OCI-LY1 (cell line): ENCODE data around the gene SPHK2.

Experiments
- EZH2 ChIP-seq: fragments of 200-600 bp; sonication (generic), shearing (Covaris generic); IDR thresholded peaks from 2 replicates; pipeline ENCODE4 v1.8.0; 2017; ENCODE audit warnings: borderline replicate concordance, mixed run types, mild to moderate bottlenecking, antibody characterized with exemption, low read length, moderate library complexity, mixed read lengths
- TF ChIP-seq, protein P1 (sequence below): fragments of 200-600 bp; sonication (generic), shearing (Covaris generic); IDR thresholded peaks from 2 replicates; pipeline ENCODE4 v1.5.1; 2017; ENCODE audit warnings: mild to moderate bottlenecking, antibody characterized with exemption, low read length, moderate library complexity, mixed read lengths

DNA sequence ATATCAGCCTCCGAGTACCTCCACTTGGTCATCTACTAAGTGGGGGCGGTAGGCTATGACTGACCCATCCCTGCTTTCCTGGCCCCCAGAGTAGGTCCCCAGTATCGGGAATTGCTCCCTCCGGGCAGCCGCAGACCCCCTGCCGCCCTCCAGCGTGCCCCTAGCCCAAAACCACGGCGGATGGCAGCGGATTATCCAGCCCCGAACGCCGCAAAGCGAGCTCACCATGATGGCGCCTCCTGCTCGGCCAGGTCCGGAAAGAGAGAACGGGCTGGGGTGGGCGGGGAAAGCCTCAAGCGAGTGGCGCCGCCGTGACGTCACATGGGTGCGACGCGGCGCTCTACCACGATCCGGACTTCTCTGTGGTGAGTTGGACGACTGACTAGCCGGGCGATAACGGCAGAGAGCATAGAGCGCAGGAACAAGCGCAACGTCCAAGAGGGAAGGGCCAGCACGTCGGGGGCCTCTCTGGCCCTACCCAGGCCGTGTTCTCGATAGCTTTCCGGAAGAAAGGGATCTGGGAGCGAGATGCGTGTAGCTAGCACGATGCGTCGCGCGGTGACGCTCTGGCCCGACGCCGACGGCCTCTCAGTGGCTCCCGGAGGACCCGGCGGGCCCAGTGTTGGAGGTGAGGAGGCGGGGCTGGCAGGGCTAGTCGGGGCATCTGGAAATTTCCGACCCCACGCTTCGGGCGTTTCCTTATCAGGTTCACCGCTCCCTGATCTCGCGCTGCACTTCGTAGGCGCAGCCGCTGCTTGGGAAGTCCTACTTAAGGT lies at the start of gene SPHK2, which contains the start of gene RPL18:
- TF ChIP-seq, protein P1, sequence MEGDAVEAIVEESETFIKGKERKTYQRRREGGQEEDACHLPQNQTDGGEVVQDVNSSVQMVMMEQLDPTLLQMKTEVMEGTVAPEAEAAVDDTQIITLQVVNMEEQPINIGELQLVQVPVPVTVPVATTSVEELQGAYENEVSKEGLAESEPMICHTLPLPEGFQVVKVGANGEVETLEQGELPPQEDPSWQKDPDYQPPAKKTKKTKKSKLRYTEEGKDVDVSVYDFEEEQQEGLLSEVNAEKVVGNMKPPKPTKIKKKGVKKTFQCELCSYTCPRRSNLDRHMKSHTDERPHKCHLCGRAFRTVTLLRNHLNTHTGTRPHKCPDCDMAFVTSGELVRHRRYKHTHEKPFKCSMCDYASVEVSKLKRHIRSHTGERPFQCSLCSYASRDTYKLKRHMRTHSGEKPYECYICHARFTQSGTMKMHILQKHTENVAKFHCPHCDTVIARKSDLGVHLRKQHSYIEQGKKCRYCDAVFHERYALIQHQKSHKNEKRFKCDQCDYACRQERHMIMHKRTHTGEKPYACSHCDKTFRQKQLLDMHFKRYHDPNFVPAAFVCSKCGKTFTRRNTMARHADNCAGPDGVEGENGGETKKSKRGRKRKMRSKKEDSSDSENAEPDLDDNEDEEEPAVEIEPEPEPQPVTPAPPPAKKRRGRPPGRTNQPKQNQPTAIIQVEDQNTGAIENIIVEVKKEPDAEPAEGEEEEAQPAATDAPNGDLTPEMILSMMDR = no peak
- no peak for TF ChIP-seq EZH2
